AG04449 (cell line): Measurements from ENCODE around the gene CLDN2.

Source experiments
- CTCF ChIA-PET: fragments of 350-600 bp; formaldehyde crosslinking; extraction: SDS; loops from one replicate; lab custom pipeline; 2021; ENCODE audit warnings: antibody characterized with exemption; lab: Yijun Ruan, JAX
- POLR2A ChIA-PET: fragments of 400-600, 350-600 bp; formaldehyde crosslinking; extraction: SDS; loops from one replicate; lab custom pipeline; 2020; ENCODE audit warnings: antibody characterized with exemption, inconsistent platforms; lab: Yijun Ruan, JAX
- DNase-seq: peaks from one replicate; pipeline ENCODE4 v3.0.0-alpha.2; 2010; ENCODE audit warnings: low read depth, low spot score
- H3K4me3 ChIP-seq: 2 replicates; pipeline ENCODE4 v1.5.1; 2011; ENCODE audit warnings: low read depth, mild to moderate bottlenecking, control low read depth, low read length
- CTCF ChIP-seq: IDR thresholded peaks from one replicate; pipeline ENCODE4 v1.5.1; 2011; ENCODE audit warnings: mild to moderate bottlenecking, moderate library complexity, low read length, control low read depth, inconsistent platforms; ENCODE audit not compliant: insufficient read depth; ENCODE audit errors: missing control alignments

CLDN2 gene

GRCh38 chrX:106933538-106933961, 13.3 kb downstream of the CLDN2 start:
- POLR2A ChIA-PET = no interaction called here
- CTCF ChIA-PET = interaction anchor here (1.1 to 1.6 kb wide), 3 partner anchors 11 to 39 kb away, joined by 3 to 6 read pairs (median 4); no protein-coding TSS in a partner anchor

GRCh38 chrX:106935175-106935574, 15.0 kb downstream of the CLDN2 start:
- TF ChIP-seq CTCF = no peak
- H3K4me3 ChIP-seq = no peak overlapping the region
- no peak for DNase-seq
- POLR2A ChIA-PET = no interaction called here
- CTCF ChIA-PET = no interaction called here

More at GRCh38 chrX:106933538-106933961, 13.3 kb downstream of the CLDN2 start:
- no peak for TF ChIP-seq CTCF
- DNase-seq = no peak
- H3K4me3 ChIP-seq = no peak overlapping the region

DNA sequence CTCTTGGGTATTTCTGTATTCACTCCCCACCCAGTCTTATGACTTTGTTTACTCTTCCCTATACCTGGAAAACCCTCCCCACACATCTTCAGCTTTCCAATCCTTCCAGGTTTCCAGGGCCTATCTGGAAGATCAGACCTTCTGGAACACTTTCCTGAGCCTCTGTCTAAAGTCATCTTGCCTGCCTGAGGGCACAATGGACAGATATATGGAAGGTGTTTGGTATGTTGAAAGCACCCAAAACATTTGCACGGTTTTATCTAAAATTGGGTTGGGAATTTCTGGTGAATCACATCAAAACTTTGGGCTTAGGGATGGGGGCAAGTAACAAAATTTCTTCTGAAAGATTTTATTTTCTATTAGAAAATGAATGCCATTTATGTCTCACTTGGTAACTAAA, 16.0 kb downstream of the CLDN2 start:
- ChIA-PET POLR2A (no interaction called here), CTCF (interaction anchor here (1.0 kb wide), 1 partner anchor 38 kb away, joined by 5 read pairs; no protein-coding TSS in a partner anchor)
- H3K4me3 ChIP-seq = no peak overlapping the region
- no peak for DNase-seq
- TF ChIP-seq CTCF = no peak

GRCh38 chrX:106939566-106939965, 19.4 kb downstream of the CLDN2 start:
- POLR2A ChIA-PET = no interaction called here
- DNase-seq = no peak
- no peak overlapping the region for H3K4me3 ChIP-seq
- CTCF ChIA-PET = no interaction called here
- TF ChIP-seq CTCF = no peak

DNA sequence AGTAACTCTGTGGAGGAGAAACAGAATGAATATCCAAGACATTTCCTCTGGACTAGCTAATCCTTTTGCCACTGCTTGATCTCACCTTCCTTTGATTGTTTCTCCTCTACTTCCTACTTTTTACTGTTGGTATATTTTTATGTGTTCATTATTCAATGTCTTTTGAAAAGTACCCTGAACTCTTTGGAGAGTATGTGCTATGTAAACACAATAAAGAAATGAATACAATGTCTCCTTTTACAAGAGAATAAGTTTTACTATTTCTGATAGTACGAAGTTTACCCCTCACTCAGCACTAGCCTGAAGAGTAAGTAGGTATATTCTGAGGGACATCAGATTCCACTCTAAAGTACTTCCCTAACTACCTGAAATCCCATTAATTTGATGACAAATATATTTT, 19.9 kb downstream of the CLDN2 start:
- no peak for DNase-seq
- no peak for TF ChIP-seq CTCF
- CTCF ChIA-PET = no interaction called here
- H3K4me3 ChIP-seq = no peak overlapping the region
- POLR2A ChIA-PET = no interaction called here

DNA sequence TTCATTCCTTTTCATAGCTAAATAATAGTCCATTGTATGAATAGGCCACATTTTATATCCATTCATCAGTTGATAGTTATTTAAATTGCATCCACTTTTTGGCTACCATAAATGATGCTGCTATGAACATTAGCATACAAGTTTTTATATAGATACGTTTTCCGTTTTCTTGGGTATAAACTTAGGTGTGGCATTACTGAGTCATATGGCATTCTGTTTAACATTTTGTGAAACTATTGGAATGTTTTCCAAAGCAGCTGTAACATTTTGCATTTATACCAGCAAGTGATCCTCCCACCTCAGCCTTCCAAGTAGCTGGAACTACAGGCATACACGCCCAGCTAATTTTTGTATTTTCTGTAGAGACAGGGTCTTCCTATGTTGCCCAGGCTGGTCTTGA, 26.3 kb downstream of the CLDN2 start:
- DNase-seq = no peak
- POLR2A ChIA-PET = no interaction called here
- H3K4me3 ChIP-seq = no peak overlapping the region
- CTCF ChIA-PET = no interaction called here
- TF ChIP-seq CTCF = no peak
